ENCODE measurements around the gene TOR4A.

Gene TOR4A

GRCh38 chr9:137293482-137294090, 16.1 kb downstream of the TOR4A start:
- DNase-seq (ENCODE audit: extremely low read depth in 1 of 2, low read depth in 1 of 2) = no peak

- no peak for DNase-seq (ENCODE audit: extremely low read depth in 1 of 2, low read depth in 1 of 2)
These were observed 16.7 kb downstream of the TOR4A start for GRCh38 chr9:137294091-137294680.

GRCh38 chr9:137294681-137295237, 17.2 kb downstream of the TOR4A start:
- no peak for DNase-seq (ENCODE audit: extremely low read depth in 1 of 2, low read depth in 1 of 2)

- DNase-seq (ENCODE audit: extremely low read depth in 1 of 2, low read depth in 1 of 2) = no peak
These were observed 17.8 kb downstream of the TOR4A start for GRCh38 chr9:137295238-137295811.

- DNase-seq (ENCODE audit: extremely low read depth in 1 of 2, low read depth in 1 of 2) = no peak
These were observed 18.5 kb downstream of the TOR4A start for GRCh38 chr9:137295849-137296669.

- DNase-seq (ENCODE audit: extremely low read depth in 1 of 2, low read depth in 1 of 2) = no peak
These were observed 19.4 kb downstream of the TOR4A start for GRCh38 chr9:137296670-137297664.

GRCh38 chr9:137297966-137298365, 20.4 kb downstream of the TOR4A start:
- no peak for DNase-seq (ENCODE audit: extremely low read depth in 1 of 2, low read depth in 1 of 2)

GRCh38 chr9:137298401-137299202, 21.1 kb downstream of the TOR4A start:
- DNase-seq (ENCODE audit: extremely low read depth in 1 of 2, low read depth in 1 of 2) = no peak

GRCh38 chr9:137299203-137299565, 21.7 kb downstream of the TOR4A start:
- DNase-seq (ENCODE audit: extremely low read depth in 1 of 2, low read depth in 1 of 2) = no peak

GRCh38 chr9:137299938-137300337, 22.4 kb downstream of the TOR4A start:
- no peak for DNase-seq (ENCODE audit: extremely low read depth in 1 of 2, low read depth in 1 of 2)

GRCh38 chr9:137300567-137301080, 23.1 kb downstream of the TOR4A start:
- no peak for DNase-seq (ENCODE audit: extremely low read depth in 1 of 2, low read depth in 1 of 2)

- no peak for DNase-seq (ENCODE audit: extremely low read depth in 1 of 2, low read depth in 1 of 2)
These were observed 23.8 kb downstream of the TOR4A start for GRCh38 chr9:137301081-137301947.

- DNase-seq (ENCODE audit: extremely low read depth in 1 of 2, low read depth in 1 of 2) = peak; percentile 76 to 86
These were observed 24.6 kb downstream of the TOR4A start, which contains the start of gene NRARP for GRCh38 chr9:137302118-137302448. Gene NRARP (minus strand): TSS chr9:137302271. CDS start chr9:137301928, 343 bp downstream.

- DNase-seq (ENCODE audit: extremely low read depth in 1 of 2, low read depth in 1 of 2) = no peak
These were observed 25.1 kb downstream of the TOR4A start for GRCh38 chr9:137302449-137303150.

GRCh38 chr9:137303151-137303892, 25.8 kb downstream of the TOR4A start:
- no peak for DNase-seq (ENCODE audit: extremely low read depth in 1 of 2, low read depth in 1 of 2)

GRCh38 chr9:137303893-137304382, 26.4 kb downstream of the TOR4A start:
- DNase-seq (ENCODE audit: extremely low read depth in 1 of 2, low read depth in 1 of 2) = no peak
